ENCODE results near the gene BCL2L12. TPM values are rescaled to one million over a fixed set of nuclear protein-coding genes. Genes with fewer than 3 reads are reported as not detected.

The BCL2L12 gene
- total and polyA plus RNA-seq, 2 donors (not counting 3 experiments of a cell fraction or from before 2014, with no cell fraction given), result 49.8 to 58.5 TPM

DNA sequence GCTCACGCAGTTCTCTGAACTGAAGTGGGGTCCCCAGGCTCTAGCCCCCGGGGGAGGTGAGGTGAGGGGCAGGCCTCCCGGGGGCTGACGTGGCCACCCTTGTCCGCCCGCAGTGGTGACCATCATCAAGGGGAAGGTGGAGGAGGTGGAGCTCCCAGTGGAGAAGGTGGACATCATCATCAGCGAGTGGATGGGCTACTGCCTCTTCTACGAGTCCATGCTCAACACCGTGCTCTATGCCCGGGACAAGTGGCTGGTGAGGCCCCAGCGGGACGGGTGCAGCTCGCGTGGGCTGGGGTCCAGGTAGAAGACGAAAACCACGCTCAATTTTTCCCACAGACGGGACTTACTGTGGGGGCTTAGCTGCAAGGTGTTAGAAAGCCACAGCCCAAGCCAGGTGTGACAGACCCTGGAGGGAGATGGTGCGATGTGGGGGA is 18.1 kb downstream of the BCL2L12 start:
- Histone ChIP-seq H4K20me1 (replicated peaks; ENCODE audit: control insufficient read depth, extremely low read depth, insufficient read depth, low read length) (no peaks in the 10 kb centered on the region), H3K4me2 (ENCODE audit: insufficient read depth, low read length) (no peak overlapping the region), H3K36me3 (ENCODE audit: control insufficient read depth in 2 of 2, extremely low read depth in 1 of 2, insufficient read depth in 2 of 2, low read length in 2 of 2) (peaks cover 8 to 34% of the 10 kb centered on the region in 2 experiments), H3K27ac (ENCODE audit: insufficient read depth, low read depth, low read length) (no peak overlapping the region), H2AFZ (ENCODE audit: low read depth, low read length) (no peak overlapping the region), H3K27me3 (ENCODE audit: control insufficient read depth in 2 of 2, insufficient read depth in 2 of 2, low read length in 2 of 2) (no peaks in the 10 kb centered on the region), H3K9me1 (replicated peaks; ENCODE audit: control insufficient read depth, extremely low read depth, insufficient read depth, low read length) (no peaks in the 10 kb centered on the region), H3K79me2 (ENCODE audit: control insufficient read depth, insufficient read depth, low read length) (peaks cover 31% of the 10 kb centered on the region), H3K9me3 (replicated peaks; ENCODE audit: control insufficient read depth, insufficient read depth, low read length) (no peaks in the 10 kb centered on the region), H3K9ac (replicated peaks; ENCODE audit: extremely low read depth, insufficient read depth, low read length) (no peak overlapping the region), H3K4me3 (replicated peaks in 1 of 3; ENCODE audit: insufficient read depth in 1 of 3, low read depth in 1 of 3, low read length in 3 of 3) (no peak overlapping the region), H3K4me1 (ENCODE audit: control insufficient read depth, extremely low read depth, insufficient read depth, low read length) (peaks cover 32% of the 10 kb centered on the region)
- no peak for DNase-seq (ENCODE audit: low read depth, low spot score)
- no TSS peak for BruUV-seq (replicated peaks)
- ChIA-PET POLR2A (no interaction called here), CTCF (interaction anchor here (1.4 kb wide), 1 partner anchor 13 kb away, joined by 3 read pairs; no protein-coding TSS in a partner anchor)
- intact Hi-C loops (cut with micrococcal nuclease) (no loop called here), dilution Hi-C loops (cut with MboI; ENCODE audit: extremely low pct_ligation_motif_present, low sequenced_read_pairs) (no loop called here)
- FAIRE-seq, result no peak
- TF ChIP-seq GATA2 (IDR thresholded peaks at IDR 0.05; ENCODE audit: insufficient read depth, insufficient read length, low read depth, low read length) (no peak), MYC (IDR thresholded peaks at IDR 0.05; ENCODE audit: low read depth, low read length) (no peak), MAX (IDR thresholded peaks at IDR 0.05; ENCODE audit: insufficient read depth, insufficient read length) (no peak), JUN (IDR thresholded peaks at IDR 0.05; ENCODE audit: borderline replicate concordance, insufficient read depth, insufficient read length, low read depth) (no peak)
- TF ChIP-seq, protein P1, sequence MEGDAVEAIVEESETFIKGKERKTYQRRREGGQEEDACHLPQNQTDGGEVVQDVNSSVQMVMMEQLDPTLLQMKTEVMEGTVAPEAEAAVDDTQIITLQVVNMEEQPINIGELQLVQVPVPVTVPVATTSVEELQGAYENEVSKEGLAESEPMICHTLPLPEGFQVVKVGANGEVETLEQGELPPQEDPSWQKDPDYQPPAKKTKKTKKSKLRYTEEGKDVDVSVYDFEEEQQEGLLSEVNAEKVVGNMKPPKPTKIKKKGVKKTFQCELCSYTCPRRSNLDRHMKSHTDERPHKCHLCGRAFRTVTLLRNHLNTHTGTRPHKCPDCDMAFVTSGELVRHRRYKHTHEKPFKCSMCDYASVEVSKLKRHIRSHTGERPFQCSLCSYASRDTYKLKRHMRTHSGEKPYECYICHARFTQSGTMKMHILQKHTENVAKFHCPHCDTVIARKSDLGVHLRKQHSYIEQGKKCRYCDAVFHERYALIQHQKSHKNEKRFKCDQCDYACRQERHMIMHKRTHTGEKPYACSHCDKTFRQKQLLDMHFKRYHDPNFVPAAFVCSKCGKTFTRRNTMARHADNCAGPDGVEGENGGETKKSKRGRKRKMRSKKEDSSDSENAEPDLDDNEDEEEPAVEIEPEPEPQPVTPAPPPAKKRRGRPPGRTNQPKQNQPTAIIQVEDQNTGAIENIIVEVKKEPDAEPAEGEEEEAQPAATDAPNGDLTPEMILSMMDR (IDR thresholded peaks at IDR 0.05; ENCODE audit: extremely low read depth in 1 of 2, insufficient read depth in 1 of 2, low read depth in 1 of 2, low read length in 2 of 2), result no peak

Measured in endothelial cell of umbilical vein (primary cell).